HL-60 (cell line): Measurements from ENCODE around the gene SHLD2.

Source experiments
- DNase-seq, 2 experiments: peaks; one replicate each; pipeline ENCODE4 v3.0.0-alpha.2; 2010 to 2020; ENCODE audit warnings: low read depth in 1 of 2, low spot score in 1 of 2
- H3K27ac ChIP-seq: fragments of 250-450 bp; sonication (Bioruptor Pico); replicated peaks from 2 replicates; pipeline ENCODE4 v1.5.1; 2020; ENCODE audit warnings: mild to moderate bottlenecking, moderate library complexity
- H3K27me3 ChIP-seq: fragments of 250-450 bp; sonication (Bioruptor Pico); 2 replicates; pipeline ENCODE4 v1.5.1; 2021; ENCODE audit warnings: mild to moderate bottlenecking, moderate library complexity; ENCODE audit not compliant: insufficient read depth, poor library complexity, severe bottlenecking
- H3K4me3 ChIP-seq: replicated peaks from 2 replicates; pipeline ENCODE4 v1.5.1; 2011; ENCODE audit warnings: mild to moderate bottlenecking, control low read depth, low read length; ENCODE audit not compliant: insufficient read depth
- CTCF ChIP-seq: IDR thresholded peaks from one replicate; pipeline ENCODE4 v1.5.1; 2011; ENCODE audit warnings: low read length, control low read depth, inconsistent platforms; ENCODE audit not compliant: insufficient read depth
- GABPA ChIP-seq: IDR thresholded peaks from 2 replicates; pipeline ENCODE4 v1.6.1; 2012; ENCODE audit warnings: low read depth
- POLR2AphosphoS5 ChIP-seq: IDR thresholded peaks from 2 replicates; pipeline ENCODE4 v1.6.1; 2012; ENCODE audit warnings: low read depth
- REST ChIP-seq: IDR thresholded peaks from 2 replicates; pipeline ENCODE4 v1.6.1; 2012; ENCODE audit warnings: low read depth; ENCODE audit not compliant: insufficient replicate concordance
- SPI1 ChIP-seq: IDR thresholded peaks from 2 replicates; pipeline ENCODE4 v1.6.1; 2012; ENCODE audit warnings: low read depth, mild to moderate bottlenecking, borderline replicate concordance
- long read RNA-seq: library from polyadenylated mRNA; unstranded; transcript quantifications from one replicate; pipeline ENCODE4 v2.0.0, GENCODE V29; 2020

SHLD2 gene
- long read RNA-seq, transcript SHLD2-201 (9 exons, 3,402 nt), result minor isoform, 26 of 121 reads
- long read RNA-seq, transcript SHLD2-202 (10 exons, 3,614 nt), result major isoform, 32 of 121 reads
- long read RNA-seq, partial matches to known transcripts, result 16 of 121 reads
- long read RNA-seq, other reads (novel, unspliced or antisense), result 47 of 121 reads

- Histone ChIP-seq H3K4me3 (peak within 1 kb of the TSS; percentile 80), H3K27ac (peak within 1 kb of the TSS; percentile 95), H3K27me3 (no peaks in the 10 kb centered on the region)
- TF ChIP-seq POLR2AphosphoS5, result peak; percentile 59; the same call in 1 of the 2 replicates
- no peak for TF ChIP-seq GABPA
- no peak for TF ChIP-seq CTCF
- peak; percentile 84 to 94 for DNase-seq
These were observed at the start of gene SHLD2, which contains the start of gene GLUD1 for GRCh38 chr10:87094373-87095235. TSS of gene SHLD2 (plus strand) at chr10:87095206. CDS start at chr10:87151355, 56,149 bp downstream. TSS of gene GLUD1 (minus strand) at chr10:87094843. CDS start at chr10:87094769, 74 bp downstream.

- DNase-seq, result no peak
- TF ChIP-seq POLR2AphosphoS5, result no peak
- no peak for TF ChIP-seq SPI1
- TF ChIP-seq CTCF, result no peak
- no peak for TF ChIP-seq REST
- no peak for TF ChIP-seq GABPA
- Histone ChIP-seq H3K27me3 (no peaks in the 10 kb centered on the region), H3K27ac (no peak overlapping the region), H3K4me3 (no peak overlapping the region)
These were observed 49.5 kb upstream of the SHLD2 start for GRCh38 chr10:87045434-87045938.

- DNase-seq, result no peak
- no peaks in the 10 kb centered on the region for H3K27me3 ChIP-seq
- no peak overlapping the region for H3K27ac ChIP-seq
- H3K4me3 ChIP-seq, result no peak overlapping the region
- TF ChIP-seq GABPA (no peak), CTCF (no peak), REST (no peak), POLR2AphosphoS5 (no peak), SPI1 (no peak)
These were observed 41.9 kb upstream of the SHLD2 start for GRCh38 chr10:87053111-87053510.
